NCI-H774 (cell line): ENCODE measurements around the gene CHST3.
A peak's percentile ranks its signal among the peaks of the same experiment; 100 is the strongest.

Source experiments
- DNase-seq: peaks from one replicate; lab custom pipeline; 2025; lab: John Stamatoyannopoulos, UW

The CHST3 gene

GRCh38 chr10:72010234-72010973 lies 46.2 kb downstream of the CHST3 start:
- no peak for DNase-seq

- DNase-seq: no peak
Measured at GRCh38 chr10:72011016-72011415, 46.8 kb downstream of the CHST3 start.

GRCh38 chr10:72011468-72011867 lies 47.3 kb downstream of the CHST3 start:
- DNase-seq: no peak

- DNase-seq: no peak
Measured at GRCh38 chr10:72011976-72012512, 47.8 kb downstream of the CHST3 start.

- no peak for DNase-seq
Measured at GRCh38 chr10:72012796-72013195, 48.6 kb downstream of the CHST3 start.

- DNase-seq: peak; percentile 19
Measured at GRCh38 chr10:72013202-72013945, 49.2 kb downstream of the CHST3 start.

- no peak for DNase-seq
Measured at GRCh38 chr10:72014197-72014596, 50.0 kb downstream of the CHST3 start.

GRCh38 chr10:72014785-72015480 lies 50.7 kb downstream of the CHST3 start:
- DNase-seq: no peak

GRCh38 chr10:72015841-72016240 lies 51.6 kb downstream of the CHST3 start:
- DNase-seq: no peak

- no peak for DNase-seq
Measured at GRCh38 chr10:72016608-72017300, 52.6 kb downstream of the CHST3 start.

GRCh38 chr10:72019085-72019876 lies 55.1 kb downstream of the CHST3 start:
- no peak for DNase-seq

- DNase-seq: no peak
Measured at GRCh38 chr10:72020914-72021809, 57.0 kb downstream of the CHST3 start.

GRCh38 chr10:72022228-72022627 lies 58.0 kb downstream of the CHST3 start:
- no peak for DNase-seq

- no peak for DNase-seq
Measured at GRCh38 chr10:72024596-72024995, 60.4 kb downstream of the CHST3 start.

GRCh38 chr10:72025400-72025799 lies 61.2 kb downstream of the CHST3 start:
- no peak for DNase-seq

GRCh38 chr10:72025832-72026231 lies 61.6 kb downstream of the CHST3 start:
- DNase-seq: no peak

GRCh38 chr10:72026278-72027111 lies 62.3 kb downstream of the CHST3 start:
- DNase-seq: no peak

- no peak for DNase-seq
Measured at GRCh38 chr10:72027498-72027897, 63.3 kb downstream of the CHST3 start.

GRCh38 chr10:72029414-72029813 lies 65.2 kb downstream of the CHST3 start:
- no peak for DNase-seq
